ENCODE data around the gene PDHB.
"Not testable (repeated sequence)": the region's sequence is repeated elsewhere in the genome, so short reads cannot be mapped to it uniquely, and the experiment has no call there.

PDHB gene

GRCh38 chr3:58433400-58434167 is at the start of gene PDHB:
Gene PDHB (minus strand): TSS chr3:58433832. CDS start chr3:58433809, 23 bp downstream.
- DNase-seq (ENCODE audit: low spot score): peak; percentile 95

DNA sequence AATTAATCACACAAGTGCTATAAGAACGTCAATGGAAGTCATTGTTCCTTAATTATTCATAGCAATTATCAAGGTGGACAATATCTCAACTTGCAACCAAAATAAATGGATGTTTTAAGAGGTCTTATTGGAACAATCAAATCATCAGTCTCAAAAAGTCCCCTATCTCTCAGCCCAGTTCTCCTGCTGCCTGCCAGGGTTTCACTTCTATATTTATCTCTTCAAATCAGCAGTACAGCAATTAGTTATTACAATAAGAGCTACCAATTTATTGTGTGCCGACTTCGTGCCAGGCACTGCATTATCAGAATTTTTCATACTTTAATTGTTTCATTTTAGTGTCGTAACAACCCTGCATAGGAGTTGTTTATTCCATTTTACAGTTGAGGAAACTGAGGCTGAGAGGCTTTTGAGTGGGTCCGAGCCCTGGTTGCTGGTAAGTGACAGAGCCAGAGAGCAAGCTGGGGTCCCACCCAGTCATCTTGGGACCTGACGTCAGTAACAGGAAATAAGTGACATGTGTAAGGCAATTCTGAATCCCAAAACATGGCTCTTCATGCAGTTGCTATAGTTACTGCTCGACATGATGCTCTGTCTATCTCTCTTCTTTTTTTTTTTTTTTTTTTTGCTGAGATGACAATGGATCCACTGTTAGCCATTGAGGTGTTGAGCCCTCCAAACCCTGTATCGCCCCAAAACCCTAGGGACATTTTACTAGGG is 49.4 kb upstream of the PDHB start:
- DNase-seq (ENCODE audit: low spot score): no peak

DNA sequence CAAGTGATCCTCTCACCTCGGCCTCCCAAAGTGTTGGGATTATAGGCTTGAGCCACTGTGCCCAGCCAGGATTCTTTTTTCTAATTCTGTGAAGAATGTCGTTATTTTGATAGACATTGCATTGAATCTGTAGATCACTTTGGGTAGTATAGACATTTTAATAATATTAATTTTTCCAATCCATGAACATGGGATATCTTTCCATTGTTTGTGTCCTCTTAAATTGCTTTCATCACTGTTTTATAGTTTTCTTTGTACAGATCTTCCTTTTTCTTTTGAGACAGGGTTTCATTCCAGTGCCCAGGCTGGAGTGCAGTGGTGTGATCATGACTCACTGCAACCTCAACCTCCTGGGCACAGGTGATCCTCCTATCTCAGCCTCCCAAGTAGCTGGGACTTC is 46.7 kb upstream of the PDHB start:
- no peak for DNase-seq (ENCODE audit: low spot score)

- no peak for DNase-seq (ENCODE audit: low spot score)
These were observed 45.1 kb upstream of the PDHB start for GRCh38 chr3:58478781-58479180.

GRCh38 chr3:58474967-58475578 is 41.4 kb upstream of the PDHB start:
- no peak for DNase-seq (ENCODE audit: low spot score)

DNA sequence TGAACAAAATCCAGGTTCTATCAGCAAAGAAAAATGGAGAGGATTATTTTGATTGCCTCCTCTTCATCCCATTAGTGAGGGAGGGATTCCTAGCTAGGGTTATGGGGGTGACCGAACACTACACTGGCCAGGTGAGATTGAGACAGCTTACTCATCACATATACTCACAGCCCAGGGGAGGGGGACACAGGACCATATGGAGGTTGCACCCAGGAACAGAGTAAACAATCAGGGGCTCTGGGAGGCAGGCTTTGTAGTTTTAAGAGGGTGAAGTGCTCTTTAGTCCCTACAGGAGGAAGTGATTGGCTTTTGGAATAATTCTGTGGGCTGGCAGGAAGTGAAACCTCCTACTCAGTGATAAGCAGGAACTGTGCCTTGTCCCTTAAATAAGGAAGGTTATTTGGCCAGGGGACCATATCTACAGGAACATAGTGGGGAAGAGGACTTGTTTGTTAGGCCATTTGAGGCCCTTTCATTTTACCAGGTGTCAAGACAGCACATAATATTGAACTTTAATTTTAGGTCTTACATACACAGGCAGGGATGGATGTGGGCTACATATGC is 40.8 kb upstream of the PDHB start:
- DNase-seq (ENCODE audit: low spot score): no peak

GRCh38 chr3:58473275-58473674 is 39.6 kb upstream of the PDHB start:
- DNase-seq (ENCODE audit: low spot score): no peak

- peak; percentile 67 for DNase-seq (ENCODE audit: low spot score)
These were observed 37.6 kb upstream of the PDHB start for GRCh38 chr3:58471025-58471887.

DNA sequence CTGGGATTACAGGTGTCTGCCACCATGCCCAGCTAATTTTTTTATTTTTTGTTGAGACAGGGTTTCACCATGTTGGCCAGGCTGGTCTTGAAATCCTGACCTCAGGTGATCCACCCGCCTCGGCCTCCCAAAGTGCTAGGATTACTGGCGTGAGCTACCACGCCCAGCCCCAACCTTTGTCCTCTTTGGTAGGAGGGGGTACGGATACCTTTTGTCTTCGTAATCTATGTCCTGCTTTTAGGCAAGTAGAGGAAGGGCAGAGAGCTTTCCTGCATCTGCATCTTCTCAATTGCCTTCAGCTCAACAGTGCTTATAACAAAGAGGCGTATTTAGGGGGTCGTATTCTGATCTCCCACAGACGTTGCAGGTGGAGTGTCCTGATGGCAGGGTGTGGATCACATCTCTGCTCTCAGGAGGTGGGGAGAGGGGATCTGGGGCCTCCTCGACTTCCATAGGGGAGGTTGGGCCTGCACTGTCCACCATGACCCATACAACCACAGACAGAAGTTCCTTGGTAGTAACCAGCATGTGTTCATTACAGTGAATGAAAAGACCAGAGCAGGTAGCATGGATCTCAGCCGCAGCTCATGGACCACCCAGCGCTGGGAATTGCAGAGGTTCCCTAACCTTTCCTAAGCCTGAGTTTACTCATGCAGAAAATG is 36.9 kb upstream of the PDHB start:
- DNase-seq (ENCODE audit: low spot score): no peak

- DNase-seq (ENCODE audit: low spot score): no peak
These were observed 35.5 kb upstream of the PDHB start for GRCh38 chr3:58469096-58469495.

GRCh38 chr3:58466899-58467563 is 33.4 kb upstream of the PDHB start:
- DNase-seq (ENCODE audit: low spot score): no peak

DNA sequence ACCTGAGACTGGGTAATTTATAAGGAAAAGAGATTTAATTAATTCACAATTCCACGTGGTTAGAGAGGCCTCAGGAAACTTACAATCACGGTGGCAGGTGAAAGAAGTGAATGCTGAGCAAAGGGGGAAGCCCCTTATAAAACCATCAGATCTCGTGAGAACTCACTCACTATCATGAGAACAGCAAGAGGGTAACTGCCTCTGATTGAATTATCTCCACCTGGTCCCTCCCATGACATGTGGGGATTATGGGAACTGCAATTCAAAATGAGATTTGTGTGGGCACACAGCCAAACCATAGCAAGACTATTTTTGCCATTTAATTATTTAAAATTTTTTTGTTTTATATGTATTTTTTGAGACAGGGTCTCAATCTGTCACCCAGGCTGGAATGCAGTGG is 31.2 kb upstream of the PDHB start:
- DNase-seq (ENCODE audit: low spot score): no peak

GRCh38 chr3:58463942-58464271 is 30.3 kb upstream of the PDHB start:
- DNase-seq (ENCODE audit: low spot score): no peak

GRCh38 chr3:58463181-58463941 is 29.7 kb upstream of the PDHB start:
- DNase-seq (ENCODE audit: low spot score): peak; percentile 84

- no peak for DNase-seq (ENCODE audit: low spot score)
These were observed 29.2 kb upstream of the PDHB start for GRCh38 chr3:58462829-58463180.

DNA sequence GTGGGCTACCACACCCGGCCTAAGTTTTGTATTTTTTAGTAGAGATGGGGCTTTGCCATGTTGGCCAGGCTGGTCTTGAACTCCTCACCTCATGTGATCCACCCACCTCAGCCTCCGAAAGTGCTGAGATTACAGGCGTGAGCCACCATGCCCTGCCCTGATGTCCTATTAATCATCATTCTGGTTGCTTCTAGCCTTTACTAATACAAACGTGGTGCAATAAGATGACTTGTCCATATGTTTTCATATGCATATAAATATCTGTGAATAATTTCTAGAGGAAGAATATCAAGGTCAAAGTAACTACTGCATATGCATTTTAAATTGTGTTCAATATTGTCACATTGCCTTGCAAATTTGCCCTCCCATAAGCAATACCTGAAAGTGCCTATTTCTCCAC is 25.5 kb upstream of the PDHB start:
- DNase-seq (ENCODE audit: low spot score): no peak

- no peak for DNase-seq (ENCODE audit: low spot score)
These were observed 18.5 kb upstream of the PDHB start for GRCh38 chr3:58452176-58452575.

- DNase-seq (ENCODE audit: low spot score): no peak
These were observed 8.2 kb upstream of the PDHB start for GRCh38 chr3:58441514-58442450.

DNA sequence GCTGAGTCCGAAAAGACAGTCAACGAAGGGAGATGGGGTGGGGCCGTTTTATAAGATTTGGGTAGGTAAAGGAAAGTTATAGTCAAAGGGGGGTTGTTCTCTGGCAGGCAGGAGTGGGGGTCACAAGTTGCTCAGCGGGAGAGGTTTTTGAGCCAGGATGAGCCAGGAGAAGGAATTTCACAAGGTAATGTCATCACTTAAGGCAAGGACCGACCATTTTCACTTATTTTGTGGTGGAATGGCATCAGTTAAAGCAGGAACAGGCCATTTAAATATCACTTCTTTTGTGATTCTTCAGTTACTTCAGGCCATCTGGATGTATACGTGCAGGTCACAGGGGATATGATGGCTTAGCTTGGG is 7.3 kb upstream of the PDHB start:
- DNase-seq (ENCODE audit: low spot score): not testable (repeated sequence)
